Spleen (tissue), 7 donors: Measurements from ENCODE around the gene KIR3DL3.

Source experiments
- POLR2A ChIP-seq, 3 donors: fragments of 450-650 bp; IDR thresholded peaks; one replicate each; pipeline ENCODE4 v1.5.1; 2017; ENCODE audit warnings: antibody characterized with exemption in 3 of 3, mild to moderate bottlenecking in 1 of 3
- POLR2AphosphoS5 ChIP-seq, 3 donors: sonication (generic); formaldehyde crosslinking; IDR thresholded peaks; one replicate each; pipeline ENCODE4 v1.5.1; 2017; ENCODE audit warnings: antibody characterized with exemption in 3 of 3
- TF ChIP-seq, protein P1 (sequence below), 11 experiments: fragments of 200-600 bp in 7 of 11; fragments of 450-650 bp in 4 of 11; sonication (generic) in 4 of 11; IDR thresholded peaks in 8 of 11; conservative IDR thresholded peaks in 3 of 11; 1 replicate in 7 of 11; 2 replicates in 4 of 11; pipeline versions ENCODE4 v1.4.0 to v1.8.0; 2016 to 2021; ENCODE audit warnings: antibody characterized with exemption in 11 of 11, inconsistent platforms in 4 of 11, mild to moderate bottlenecking in 1 of 11
- donor health status: DM: no; HTN: no; CAD: no; lungs with moderate emphysema.
- donor health status: DM: no; HTN: no; CAD: no.
- donor health status: DM: no; HTN: no; CAD: no.

DNA sequence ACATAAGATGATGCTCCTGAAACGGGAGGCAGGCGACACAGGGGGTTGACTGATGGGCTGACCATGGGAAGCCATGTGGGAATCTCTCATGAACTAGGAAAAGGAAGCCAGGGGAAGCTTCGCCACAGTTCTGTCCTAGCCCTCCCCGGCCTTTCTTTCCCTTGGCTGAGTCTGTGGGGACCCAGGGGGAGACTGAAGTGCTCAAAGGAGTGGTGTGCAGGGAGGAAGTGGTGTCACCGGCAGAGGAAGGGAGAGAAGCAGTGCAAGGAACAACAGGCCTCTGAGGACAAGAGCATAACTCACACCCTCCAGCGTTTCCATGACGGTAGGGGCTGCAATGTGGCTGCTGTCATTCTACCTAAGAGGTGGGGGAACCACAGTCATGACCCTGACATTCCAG lies 1.1 kb downstream of the KIR3DL3 start:
- TF ChIP-seq, protein P1, sequence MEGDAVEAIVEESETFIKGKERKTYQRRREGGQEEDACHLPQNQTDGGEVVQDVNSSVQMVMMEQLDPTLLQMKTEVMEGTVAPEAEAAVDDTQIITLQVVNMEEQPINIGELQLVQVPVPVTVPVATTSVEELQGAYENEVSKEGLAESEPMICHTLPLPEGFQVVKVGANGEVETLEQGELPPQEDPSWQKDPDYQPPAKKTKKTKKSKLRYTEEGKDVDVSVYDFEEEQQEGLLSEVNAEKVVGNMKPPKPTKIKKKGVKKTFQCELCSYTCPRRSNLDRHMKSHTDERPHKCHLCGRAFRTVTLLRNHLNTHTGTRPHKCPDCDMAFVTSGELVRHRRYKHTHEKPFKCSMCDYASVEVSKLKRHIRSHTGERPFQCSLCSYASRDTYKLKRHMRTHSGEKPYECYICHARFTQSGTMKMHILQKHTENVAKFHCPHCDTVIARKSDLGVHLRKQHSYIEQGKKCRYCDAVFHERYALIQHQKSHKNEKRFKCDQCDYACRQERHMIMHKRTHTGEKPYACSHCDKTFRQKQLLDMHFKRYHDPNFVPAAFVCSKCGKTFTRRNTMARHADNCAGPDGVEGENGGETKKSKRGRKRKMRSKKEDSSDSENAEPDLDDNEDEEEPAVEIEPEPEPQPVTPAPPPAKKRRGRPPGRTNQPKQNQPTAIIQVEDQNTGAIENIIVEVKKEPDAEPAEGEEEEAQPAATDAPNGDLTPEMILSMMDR (IDR thresholded peaks at IDR 0.05 in 8 of 11, conservative IDR thresholded peaks at IDR 0.05 in 3 of 11) = no peak
- TF ChIP-seq POLR2A (IDR thresholded peaks at IDR 0.05) = no peak
- TF ChIP-seq POLR2AphosphoS5 (IDR thresholded peaks at IDR 0.05) = no peak
